ENCODE measurements around the gene NXF1.
A peak's percentile ranks its signal among the peaks of the same experiment; 100 is the strongest.
"Not testable (repeated sequence)": the region's sequence is repeated elsewhere in the genome, so short reads cannot be mapped to it uniquely, and the experiment has no call there.

The NXF1 gene

DNA sequence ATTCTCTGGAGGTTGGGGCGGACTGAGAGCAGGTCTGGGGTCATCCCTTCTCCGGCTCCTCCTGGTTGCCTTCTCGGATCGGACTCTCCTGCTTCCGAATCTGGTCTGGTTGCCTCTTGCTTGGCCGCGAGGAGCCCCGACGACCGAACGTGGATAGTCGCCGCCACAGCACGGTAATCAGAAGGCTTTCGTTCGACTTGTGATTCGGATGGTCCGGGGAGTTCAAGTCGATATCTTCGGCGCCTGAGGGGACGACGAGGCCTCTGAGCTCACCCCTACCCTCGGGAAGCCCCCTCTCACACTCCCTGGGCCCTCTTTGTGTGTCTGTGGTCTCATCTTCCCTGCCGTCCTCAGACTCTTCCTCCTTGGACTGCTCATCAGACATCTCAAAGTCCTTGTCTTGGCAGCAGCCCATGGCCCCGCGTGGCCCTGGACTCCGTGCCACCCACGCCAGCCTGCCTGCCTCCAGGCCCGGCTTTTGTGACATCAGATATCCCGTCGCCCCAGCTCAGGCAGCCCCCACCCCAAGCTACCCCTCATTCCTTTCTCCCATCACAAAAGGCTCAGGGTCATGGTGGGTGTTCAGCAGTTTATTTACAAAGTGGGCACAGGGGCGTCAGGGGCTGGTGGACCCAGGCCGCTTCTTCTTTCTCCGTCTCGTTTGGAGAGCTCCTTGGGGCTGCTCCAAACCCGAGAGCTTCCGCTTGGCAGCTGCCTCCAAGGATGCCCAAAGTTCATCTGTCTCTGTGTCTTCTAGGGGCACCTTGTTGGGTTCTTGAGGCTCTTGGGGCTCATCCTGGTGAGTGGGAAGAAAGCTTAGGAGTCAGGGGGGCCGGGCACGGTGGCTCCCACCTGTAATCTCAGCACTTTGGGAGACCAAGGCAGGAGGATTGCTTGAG is 27.3 kb upstream of the NXF1 start, which contains the start of gene TEX54:
TEX54 (minus strand) TSS at position 506 of the 899 bp plus-strand sequence.
- no peak for DNase-seq

DNA sequence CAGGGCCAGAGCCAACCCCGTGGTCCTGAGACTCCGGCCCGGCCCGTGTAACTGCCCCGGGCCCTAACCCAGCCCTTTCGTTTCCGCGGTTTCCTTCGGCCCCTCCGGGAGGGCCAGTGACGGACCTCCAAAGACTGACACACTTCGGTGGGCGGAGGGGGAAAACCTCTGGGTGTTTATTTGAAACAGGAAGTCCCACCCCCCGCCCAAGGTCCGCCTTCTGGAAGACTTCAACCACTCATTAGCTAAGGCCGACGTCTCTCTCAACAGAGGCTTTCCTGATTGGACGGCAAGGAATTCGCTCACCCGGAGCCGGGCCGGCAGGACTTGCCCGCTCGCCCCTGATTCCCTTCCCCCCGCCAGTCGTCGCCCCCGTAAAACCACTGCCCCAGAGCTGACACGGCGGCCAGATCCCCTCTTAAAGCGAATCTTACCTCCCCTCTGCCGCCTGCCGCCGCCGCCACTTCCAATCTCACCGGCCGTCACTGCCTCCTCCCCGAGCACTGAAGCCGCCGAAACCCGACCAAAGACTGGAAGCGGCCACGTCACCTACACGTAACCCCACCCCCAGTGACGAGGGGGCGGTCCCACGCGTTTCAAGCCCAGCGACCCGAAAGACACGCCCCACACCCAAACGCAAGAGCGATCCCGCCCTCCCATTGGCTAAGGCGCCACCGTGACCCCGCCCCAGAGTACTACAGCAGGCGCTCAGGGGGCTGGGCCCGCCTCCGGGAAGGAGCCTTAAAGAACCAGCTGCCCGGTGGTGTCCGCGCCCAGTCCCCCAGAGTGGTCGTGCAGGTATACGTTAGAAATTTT is 26.5 kb upstream of the NXF1 start, which contains the start of gene STX5:
STX5 (minus strand) TSS at position 532 of the 816 bp plus-strand sequence. CDS start 808 bp downstream, outside the sequence.
- DNase-seq, result peak; percentile 99

DNA sequence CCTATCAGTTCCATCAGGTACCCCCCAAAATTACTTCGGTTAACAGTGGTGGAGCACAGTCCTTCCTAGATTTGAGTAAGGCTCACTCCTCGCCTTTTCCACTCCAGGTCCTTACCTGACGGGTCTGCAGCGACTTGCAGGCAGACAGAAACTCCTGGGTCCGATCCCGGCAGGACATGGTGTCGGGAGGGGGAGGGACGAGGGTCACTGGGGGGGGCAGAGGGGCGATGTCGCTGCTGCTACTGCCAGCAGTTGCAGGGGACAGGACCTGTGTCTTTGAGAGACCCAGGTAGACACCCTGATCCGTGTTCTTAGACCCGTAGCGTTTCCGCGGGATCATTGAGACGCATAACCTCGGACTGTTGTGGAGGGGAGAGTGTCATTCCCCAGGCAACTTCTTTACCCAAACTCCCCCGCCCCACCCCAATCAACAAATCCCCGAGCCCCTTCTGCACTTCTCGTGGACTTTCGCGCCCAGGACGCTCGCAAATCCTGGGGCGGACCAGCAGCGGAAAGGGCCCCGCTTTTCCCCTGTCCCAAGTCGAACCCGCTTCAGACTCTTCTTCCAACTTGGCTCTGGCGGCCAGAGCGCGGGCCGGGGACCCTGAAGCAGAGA is 25.8 kb upstream of the NXF1 start:
- no peak for DNase-seq

DNA sequence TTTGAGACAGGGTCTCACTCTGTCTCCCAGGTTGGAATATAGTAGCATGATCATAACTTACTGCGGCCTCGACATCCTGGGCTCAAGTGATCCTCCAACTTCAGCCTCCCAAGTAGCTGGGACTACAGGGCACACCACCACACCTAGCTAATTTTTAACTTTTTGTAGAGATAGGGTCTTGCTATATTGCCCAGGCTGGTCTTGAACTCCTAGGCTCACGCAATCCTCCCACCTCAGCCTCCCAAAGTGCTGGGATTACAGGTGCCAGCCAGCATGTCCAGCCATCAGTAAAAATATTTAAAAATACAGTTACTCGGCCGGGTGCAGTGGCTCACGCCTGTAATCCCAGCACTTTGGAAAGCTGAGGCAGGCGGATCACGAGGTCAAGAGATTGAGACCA is 22.9 kb upstream of the NXF1 start:
- DNase-seq, result not testable (repeated sequence)

DNA sequence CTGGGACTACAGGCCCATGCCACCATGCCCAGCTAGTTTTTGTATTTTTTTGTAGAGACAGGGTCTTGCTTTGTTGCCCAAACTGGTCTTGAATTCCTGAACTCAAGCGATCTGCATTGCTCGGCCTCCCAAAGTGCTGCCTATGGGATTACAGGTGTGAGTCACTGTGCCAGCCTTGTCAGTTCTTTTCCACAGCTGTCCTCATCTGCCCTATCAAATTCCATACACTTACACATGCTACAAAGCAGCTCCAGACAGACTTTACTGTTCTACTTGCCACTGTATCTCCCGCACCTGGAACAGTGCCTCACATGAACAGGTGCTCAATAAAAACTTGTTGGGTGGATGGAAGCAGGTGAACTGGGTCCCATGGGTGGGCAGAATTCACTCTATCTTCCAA is 18.4 kb upstream of the NXF1 start:
- no peak for DNase-seq

DNA sequence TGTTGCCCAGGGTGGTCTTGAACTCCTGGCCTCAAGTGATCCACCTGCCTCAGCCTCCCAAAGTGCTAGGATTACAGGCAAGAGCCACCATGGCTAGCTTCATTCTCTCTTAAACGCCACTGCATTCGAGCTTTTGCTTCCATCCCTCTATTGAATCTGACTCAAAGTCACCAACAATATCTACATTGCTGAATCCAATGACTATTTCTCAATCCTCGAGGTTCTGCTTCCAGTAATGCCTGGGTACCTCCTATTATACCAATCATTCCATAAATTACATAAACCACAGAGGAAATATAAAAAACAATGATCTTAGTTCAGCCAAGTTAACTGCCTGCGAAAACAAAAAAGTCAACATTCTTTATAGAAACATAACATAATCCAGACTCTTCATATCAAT is 11.9 kb upstream of the NXF1 start:
- no peak for DNase-seq

DNA sequence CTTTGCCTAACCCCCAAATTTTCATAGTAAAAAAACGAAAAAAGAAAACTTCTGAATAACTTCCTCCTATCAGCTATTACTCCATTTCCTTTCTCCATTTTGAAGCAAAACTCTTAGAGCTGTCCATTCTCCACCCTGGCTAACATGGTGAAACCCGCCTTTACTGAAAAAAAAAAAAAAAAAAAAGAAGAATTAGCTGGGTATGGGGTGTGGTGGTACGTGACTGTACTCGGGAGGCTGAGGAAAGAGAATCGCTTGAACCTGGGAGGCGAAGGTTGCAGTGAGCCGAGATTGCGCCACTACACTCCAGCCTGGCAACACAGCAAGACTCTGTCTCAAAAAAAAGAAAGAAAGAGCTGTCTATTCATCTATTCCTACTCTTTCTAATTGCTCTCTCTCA is 11.3 kb upstream of the NXF1 start:
- no peak for DNase-seq

DNA sequence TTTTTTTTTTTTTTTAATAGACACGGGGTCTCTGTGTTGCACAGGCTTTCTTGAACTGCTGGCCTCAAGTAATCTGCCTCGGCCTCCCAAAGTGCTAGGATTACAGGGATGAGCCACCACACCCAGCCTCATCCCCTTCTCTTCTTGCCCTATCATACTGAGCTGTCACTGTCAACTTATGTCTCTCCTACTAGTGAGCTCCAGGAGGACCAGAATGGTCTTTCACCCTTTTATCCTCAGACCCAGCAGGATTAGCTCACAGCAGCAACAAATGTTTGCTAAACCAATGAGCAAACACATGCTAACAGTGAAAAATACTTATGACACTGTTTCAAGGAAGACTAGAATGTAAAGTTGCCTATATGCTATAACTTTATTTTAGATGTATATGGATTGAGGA is 6.4 kb upstream of the NXF1 start:
- no peak for DNase-seq

DNA sequence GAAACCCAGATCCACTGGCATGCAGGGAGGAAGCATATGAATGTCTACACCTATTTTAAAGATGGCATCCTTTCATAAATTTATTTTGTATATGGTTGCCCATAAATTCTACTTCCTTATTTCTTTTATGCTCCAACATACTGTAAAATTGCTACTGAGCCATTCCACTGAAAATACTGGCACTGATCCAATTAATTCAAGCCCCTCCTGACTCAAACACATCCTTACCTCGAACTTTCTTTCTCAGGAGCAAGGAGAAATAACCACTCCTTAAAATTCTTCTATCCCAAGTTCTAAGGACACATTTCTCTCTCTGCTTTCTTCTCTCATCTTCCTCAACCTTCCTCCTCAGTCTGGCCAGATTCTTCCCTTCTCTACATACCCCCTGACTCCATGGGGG is 5.5 kb upstream of the NXF1 start:
- DNase-seq, result no peak

DNA sequence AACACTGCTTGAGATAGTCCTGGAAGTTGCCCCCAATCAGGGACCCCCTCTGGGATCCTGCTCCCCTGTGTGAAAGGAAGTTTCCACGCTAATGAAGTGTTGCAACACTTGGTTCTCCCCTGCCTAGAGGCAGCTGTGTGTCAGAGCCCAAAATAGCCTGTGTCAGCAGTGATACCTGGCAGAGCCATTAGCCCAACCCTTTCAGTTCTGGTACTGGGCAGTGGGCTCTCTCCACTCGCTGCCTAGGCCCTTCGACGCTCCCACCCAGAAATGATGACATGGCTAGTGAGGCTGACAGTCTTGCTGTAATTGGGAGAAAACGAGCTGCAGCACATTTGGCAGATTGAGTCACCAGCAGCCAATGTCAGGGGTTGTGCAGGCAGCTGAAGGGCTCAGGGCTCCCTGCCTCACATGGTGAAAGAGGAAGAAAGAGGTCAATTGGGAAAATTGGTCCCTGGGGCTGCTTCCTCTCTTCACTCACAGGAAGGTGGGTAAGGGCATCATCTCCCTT is 1.4 kb upstream of the NXF1 start:
- no peak for DNase-seq

DNA sequence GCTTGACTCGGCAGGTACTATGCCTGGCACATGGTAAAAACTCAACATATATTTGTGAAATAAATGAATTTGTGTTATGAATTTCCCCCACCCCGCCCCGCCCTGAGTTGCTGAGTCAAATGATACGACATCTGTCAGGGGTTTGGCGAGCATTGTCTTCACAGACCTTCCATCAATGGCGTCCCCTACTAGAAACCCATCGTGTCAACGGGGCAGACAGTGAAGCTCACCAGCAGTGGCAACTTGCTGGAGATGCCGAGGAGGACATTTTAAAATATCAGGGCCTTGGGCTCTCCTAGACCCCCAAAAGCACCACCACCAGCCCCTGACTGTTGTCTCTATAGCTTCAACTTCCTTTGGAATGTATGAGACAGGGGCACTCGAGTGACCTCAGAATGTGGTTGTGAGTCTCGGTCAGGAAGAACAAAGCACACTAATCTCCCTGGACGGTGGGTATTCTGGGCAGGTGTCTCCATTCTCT is 761 bp upstream of the NXF1 start:
- DNase-seq, result no peak

DNA sequence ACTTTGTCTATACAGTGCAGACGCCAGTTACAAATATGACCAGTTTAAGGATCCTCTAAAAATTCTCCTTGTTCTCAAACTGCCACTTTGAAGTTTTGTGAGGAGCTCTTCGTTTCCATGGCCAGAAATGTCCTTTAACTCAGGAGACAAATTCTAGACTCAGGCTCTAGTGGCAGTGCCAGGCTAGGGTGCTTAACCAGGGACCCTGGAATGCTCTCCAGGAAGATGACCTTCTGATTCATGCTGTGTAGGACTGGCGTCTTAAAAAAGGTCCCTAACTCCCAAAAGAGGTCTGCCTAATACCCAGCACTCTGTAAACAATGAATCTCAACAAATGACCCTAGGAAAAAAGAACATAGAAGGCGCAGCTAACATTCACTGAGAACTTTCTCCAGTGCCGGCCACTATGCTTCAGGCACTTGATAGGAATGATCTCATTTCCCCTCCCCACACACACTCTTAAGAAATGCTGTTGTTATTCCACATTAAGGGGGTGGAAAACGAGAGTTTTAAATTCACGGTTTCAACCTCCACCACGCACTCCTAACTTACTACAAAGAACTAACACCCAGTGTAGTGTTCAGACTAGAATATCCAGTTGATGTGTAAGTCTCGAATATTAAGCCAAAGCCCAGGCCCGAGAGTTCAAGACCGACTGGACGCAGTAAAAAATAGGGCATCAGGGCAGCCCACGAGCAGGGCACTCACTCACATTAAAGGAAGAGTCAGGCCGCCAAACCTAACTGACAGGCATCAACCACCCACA is 747 bp downstream of the NXF1 start:
- no peak for DNase-seq

DNA sequence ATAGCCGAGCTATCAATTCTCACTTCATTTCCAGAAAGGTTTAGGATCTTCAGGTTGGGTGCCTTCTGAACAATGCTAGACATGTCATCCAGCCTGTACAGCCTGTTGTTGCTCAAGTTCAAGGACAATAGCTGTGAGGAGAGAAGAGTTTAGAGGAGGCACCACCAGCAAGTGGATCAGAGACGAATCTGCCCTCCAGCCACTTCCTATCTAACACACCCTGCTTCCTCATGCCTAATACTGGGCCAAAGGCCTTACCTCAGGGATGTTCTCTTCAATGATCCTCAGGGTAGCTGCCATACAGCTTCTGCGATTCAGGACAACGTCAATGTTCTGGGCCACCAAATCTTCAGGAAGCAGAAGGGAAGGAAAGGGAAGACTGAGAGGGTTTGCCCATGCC is 4.2 kb downstream of the NXF1 start:
- DNase-seq, result no peak

DNA sequence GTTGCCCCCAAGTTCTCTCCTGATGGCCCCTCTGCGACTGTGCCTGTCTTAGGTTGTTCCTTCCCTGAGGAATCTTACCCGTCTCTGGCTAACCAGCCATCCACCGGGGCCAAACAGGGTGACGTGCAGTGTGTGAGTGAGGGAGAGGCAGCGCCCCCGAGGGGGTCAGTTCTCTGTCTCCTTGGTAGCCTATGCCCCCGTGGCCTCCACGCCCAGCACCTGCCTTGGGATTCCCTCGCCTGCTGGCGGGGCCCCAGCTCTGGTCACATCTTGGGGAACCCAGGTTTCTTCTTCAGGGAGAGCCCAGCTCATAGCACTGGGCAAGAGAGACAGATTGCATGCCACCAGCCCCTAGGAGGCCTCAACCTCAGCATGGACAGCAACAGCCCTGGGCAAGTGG is 5.8 kb downstream of the NXF1 start:
- DNase-seq, result no peak

DNA sequence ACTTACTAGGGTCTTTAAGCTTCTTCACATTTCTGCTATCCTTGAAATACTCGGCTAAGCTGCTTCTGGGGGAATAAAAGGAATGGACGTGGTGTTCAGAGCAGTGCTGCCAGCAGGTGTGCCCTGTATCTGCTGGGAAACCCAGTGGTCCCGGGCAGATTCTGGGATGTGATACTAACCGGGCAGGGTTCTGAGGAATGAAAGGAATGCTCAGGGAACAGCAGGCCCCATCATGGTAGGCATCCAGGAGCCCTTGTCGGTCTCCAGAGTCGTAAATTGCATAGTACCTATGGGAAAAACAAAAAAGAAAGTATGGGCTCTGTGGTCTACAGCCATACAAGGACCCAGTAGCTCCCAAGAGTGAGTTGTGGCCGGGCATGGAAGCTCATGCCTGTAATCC is 9.0 kb downstream of the NXF1 start:
- DNase-seq, result no peak

DNA sequence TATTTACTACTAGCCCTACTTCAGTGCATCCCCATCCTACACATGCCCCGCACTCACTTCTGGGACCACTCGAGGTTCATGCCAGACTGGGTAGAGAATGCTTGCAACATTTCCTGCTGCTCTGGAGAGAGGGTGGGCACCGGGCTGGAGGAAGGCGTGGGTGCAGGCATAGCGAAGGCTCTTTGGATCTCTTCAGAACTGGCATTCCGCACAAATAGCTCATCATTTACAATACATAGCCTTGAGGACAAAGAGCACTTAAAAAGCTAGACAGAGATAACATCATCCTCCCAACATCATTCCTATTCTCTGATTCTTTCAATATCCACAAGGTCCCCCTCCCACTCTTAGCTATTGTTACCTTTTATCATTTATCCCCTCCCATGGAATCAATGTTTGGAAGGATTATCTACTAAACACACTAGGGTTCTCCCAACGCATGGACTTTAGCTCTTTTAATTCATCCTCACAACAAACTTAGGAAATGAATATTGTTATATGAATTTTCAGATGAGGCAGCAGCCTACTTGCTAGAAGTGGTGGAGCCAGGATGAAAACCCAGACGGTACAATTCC is 11.0 kb downstream of the NXF1 start:
- DNase-seq, result no peak

DNA sequence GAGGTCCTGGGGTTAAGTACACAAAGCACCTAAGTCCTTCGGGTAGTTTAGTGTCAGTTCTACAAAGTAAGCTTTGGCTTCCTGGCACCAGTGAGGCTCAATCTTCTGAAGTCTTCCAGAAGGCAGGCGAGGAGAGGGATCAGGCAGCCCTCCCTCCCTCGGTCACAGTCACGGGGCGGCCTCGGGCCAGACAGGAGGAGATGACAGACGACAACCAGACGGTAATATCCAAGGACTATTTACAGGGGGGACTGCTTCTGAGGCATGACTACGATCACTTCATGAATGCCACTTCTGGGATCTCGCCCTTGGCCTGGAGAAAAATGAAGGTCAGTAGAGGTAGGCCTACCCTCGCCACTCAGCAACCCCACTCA is 13.1 kb downstream of the NXF1 start:
- no peak for DNase-seq

DNA sequence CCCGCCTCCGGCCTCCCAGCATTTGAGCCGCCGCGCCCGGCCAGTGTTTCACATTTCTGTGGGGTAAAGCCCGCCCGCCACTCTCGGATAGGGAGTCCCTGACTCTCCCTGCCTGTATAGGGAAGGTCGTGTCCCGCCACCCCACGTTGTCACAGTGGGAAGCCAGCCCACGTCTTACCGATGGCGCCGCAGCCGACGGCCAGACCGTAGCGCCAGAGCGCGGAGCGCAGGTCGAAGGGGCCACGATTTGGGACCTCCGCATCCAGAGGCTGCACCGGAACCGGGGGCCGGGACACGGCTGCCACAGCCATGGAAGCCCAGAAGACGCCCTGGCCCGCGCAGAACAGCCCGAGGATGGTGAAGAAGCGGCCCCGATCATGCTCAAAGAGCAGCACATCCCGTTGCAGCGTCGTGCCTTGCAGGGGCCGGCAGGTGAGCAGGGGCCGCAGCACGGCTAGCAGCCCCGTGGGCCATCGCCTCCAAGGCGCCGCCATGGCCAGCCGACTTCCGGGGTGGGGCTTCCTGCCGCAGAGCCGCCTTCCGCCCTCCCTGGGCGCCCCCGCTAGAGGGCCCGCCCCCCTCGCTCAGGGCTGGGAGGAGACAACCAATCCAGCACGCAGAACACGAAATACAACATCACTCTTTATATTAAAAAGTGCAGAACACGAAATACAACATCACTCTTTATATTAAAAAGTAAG is 13.6 kb downstream of the NXF1 start, which contains the start of gene TMEM223:
TMEM223 (minus strand) TSS at position 506 of the 701 bp plus-strand sequence; CDS start at position 494, 12 bp downstream.
- peak; percentile 87 for DNase-seq

DNA sequence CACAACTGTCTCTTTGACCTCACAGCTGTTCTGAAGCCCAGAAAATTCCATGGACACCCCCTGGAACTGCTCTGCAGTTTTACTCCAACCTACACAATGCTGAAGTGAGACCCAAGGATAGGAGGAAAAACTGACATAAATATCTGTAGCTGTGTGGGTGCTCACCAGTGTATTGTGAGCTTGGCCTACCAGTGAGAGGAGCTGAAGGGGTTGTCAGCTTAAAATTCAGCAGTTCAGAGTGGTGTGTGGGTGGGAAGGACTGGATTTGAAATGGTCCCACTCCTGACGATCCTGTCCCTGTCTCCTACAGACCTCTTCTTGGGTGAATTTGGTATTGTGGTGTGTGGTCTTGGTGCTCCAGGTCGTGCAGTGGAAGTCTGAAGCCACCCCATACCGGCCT is 15.7 kb downstream of the NXF1 start:
- DNase-seq, result no peak

DNA sequence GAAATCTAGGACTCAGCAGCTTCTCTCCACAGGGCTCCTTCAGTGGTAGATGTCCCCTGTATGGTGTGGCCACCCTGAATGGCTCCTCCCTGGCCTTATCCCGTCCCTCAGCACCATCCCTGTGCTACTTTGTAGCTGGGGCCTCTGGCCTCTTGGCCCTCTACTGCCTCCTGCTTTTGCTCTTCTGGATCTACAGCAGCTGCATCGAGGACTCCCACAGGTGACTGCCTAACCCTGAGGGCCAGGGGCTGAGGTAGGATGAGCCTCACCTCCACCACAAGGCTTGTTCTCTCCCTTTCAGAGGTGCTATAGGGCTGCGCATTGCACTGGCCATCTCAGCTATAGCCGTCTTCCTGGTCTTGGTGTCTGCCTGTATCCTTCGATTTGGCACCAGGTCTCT is 16.2 kb downstream of the NXF1 start:
- no peak for DNase-seq

Data from T-helper 9 cell (primary cell).